HG03045 (cell line): ENCODE results near the gene OCA2.
"Not testable (repeated sequence)": the region's sequence is repeated elsewhere in the genome, so short reads cannot be mapped to it uniquely, and the experiment has no call there.

Experiments used
- ATAC-seq: cut with Tn5 transposase; IDR thresholded peaks from one replicate; pipeline ENCODE4 v1.9.1; 2021; ENCODE audit warnings: mild to moderate bottlenecking, moderate library complexity; ENCODE audit not compliant: unreplicated experiment

The OCA2 gene

GRCh38 chr15:27958911-27959578, 140.1 kb downstream of the OCA2 start:
- no peak for ATAC-seq

- ATAC-seq, result no peak
Observed at GRCh38 chr15:27956285-27956684, 142.8 kb downstream of the OCA2 start.

GRCh38 chr15:27955087-27955486, 144.0 kb downstream of the OCA2 start:
- no peak for ATAC-seq

GRCh38 chr15:27952593-27952992, 146.5 kb downstream of the OCA2 start:
- not testable (repeated sequence) for ATAC-seq

GRCh38 chr15:27951191-27951890, 147.8 kb downstream of the OCA2 start:
- no peak for ATAC-seq

GRCh38 chr15:27949089-27949488, 150.0 kb downstream of the OCA2 start:
- no peak for ATAC-seq

GRCh38 chr15:27939246-27939645, 159.9 kb downstream of the OCA2 start:
- ATAC-seq, result no peak

GRCh38 chr15:27937851-27938250, 161.3 kb downstream of the OCA2 start:
- no peak for ATAC-seq

GRCh38 chr15:27936164-27936563, 163.0 kb downstream of the OCA2 start:
- no peak for ATAC-seq

GRCh38 chr15:27935328-27935727, 163.8 kb downstream of the OCA2 start:
- no peak for ATAC-seq

GRCh38 chr15:27934782-27935181, 164.3 kb downstream of the OCA2 start:
- ATAC-seq, result no peak

GRCh38 chr15:27933562-27933961, 165.6 kb downstream of the OCA2 start:
- no peak for ATAC-seq

GRCh38 chr15:27932600-27932999, 166.5 kb downstream of the OCA2 start:
- no peak for ATAC-seq

GRCh38 chr15:27928386-27928785, 170.7 kb downstream of the OCA2 start:
- no peak for ATAC-seq

- ATAC-seq, result no peak
Observed at GRCh38 chr15:27912283-27912682, 186.8 kb downstream of the OCA2 start.

GRCh38 chr15:27906802-27907201, 192.3 kb downstream of the OCA2 start:
- no peak for ATAC-seq

- no peak for ATAC-seq
Observed at GRCh38 chr15:27903405-27903804, 195.7 kb downstream of the OCA2 start.

GRCh38 chr15:27902680-27903385, 196.3 kb downstream of the OCA2 start:
- no peak for ATAC-seq

- ATAC-seq, result no peak
Observed at GRCh38 chr15:27899583-27900285, 199.4 kb downstream of the OCA2 start.

GRCh38 chr15:27897481-27897880, 201.6 kb downstream of the OCA2 start:
- no peak for ATAC-seq

- no peak for ATAC-seq
Observed at GRCh38 chr15:27894645-27895044, 204.5 kb downstream of the OCA2 start.
